HFF-Myc (cell line): Measurements from ENCODE around the gene NOSTRIN.

ENCODE experiments used
- DNase-seq: peaks from one replicate; pipeline ENCODE4 v3.0.0-alpha.2; 2011; ENCODE audit warnings: low read depth; ENCODE audit errors: extremely low read depth
- H3K4me3 ChIP-seq: replicated peaks from 2 replicates; pipeline ENCODE4 v1.5.1; 2011; ENCODE audit warnings: low read depth, mild to moderate bottlenecking, control low read depth, low read length
- CTCF ChIP-seq: IDR thresholded peaks from 2 replicates; pipeline ENCODE4 v1.5.1; 2012; ENCODE audit warnings: mild to moderate bottlenecking, low read depth, low read length, control low read depth; ENCODE audit errors: missing control alignments

NOSTRIN gene

GRCh38 chr2:168780669-168781071, 21.8 kb upstream of the NOSTRIN start:
- no peak overlapping the region for H3K4me3 ChIP-seq
- no peak for DNase-seq
- TF ChIP-seq CTCF: no peak

- no peak for TF ChIP-seq CTCF
- no peak for DNase-seq
- no peak overlapping the region for H3K4me3 ChIP-seq
Measured at GRCh38 chr2:168781191-168781817, 21.1 kb upstream of the NOSTRIN start.

- TF ChIP-seq CTCF: no peak
- no peak for DNase-seq
- no peak overlapping the region for H3K4me3 ChIP-seq
Measured at GRCh38 chr2:168782271-168782670, 20.2 kb upstream of the NOSTRIN start.

GRCh38 chr2:168784993-168785392, 17.4 kb upstream of the NOSTRIN start:
- no peak overlapping the region for H3K4me3 ChIP-seq
- no peak for DNase-seq
- TF ChIP-seq CTCF: no peak

- DNase-seq: no peak
- TF ChIP-seq CTCF: no peak
- no peak overlapping the region for H3K4me3 ChIP-seq
Measured at GRCh38 chr2:168787098-168787781, 15.2 kb upstream of the NOSTRIN start.

- H3K4me3 ChIP-seq: no peak overlapping the region
- no peak for DNase-seq
- no peak for TF ChIP-seq CTCF
Measured at GRCh38 chr2:168787782-168788376, 14.6 kb upstream of the NOSTRIN start.
